Suprapubic skin (tissue), 4 donors: ENCODE data around the gene PACRG. TPM values are rescaled to one million over a fixed set of nuclear protein-coding genes. Genes with fewer than 3 reads are reported as not detected.

Source experiments
- DNase-seq, 2 donors: peaks; one replicate each; pipeline ENCODE4 v3.0.0-alpha.2; 2019; ENCODE audit warnings: low spot score in 2 of 2
- H3K27ac ChIP-seq: fragments of 200-600 bp; sonication (generic); one replicate; pipeline ENCODE4 v1.5.1; 2019
- H3K27me3 ChIP-seq: fragments of 200-600 bp; sonication (generic); one replicate; pipeline ENCODE4 v1.5.1; 2019
- H3K36me3 ChIP-seq: fragments of 200-600 bp; sonication (generic); one replicate; pipeline ENCODE4 v1.5.1; 2019
- H3K4me1 ChIP-seq: fragments of 200-600 bp; sonication (generic); one replicate; pipeline ENCODE4 v1.5.1; 2019
- H3K4me3 ChIP-seq: fragments of 200-600 bp; sonication (generic); one replicate; pipeline ENCODE4 v1.5.1; 2019; ENCODE audit warnings: mild to moderate bottlenecking
- H3K9me3 ChIP-seq: fragments of 200-600 bp; sonication (generic); one replicate; pipeline ENCODE4 v1.5.1; 2019
- EP300 ChIP-seq: sonication (generic); formaldehyde crosslinking; IDR thresholded peaks from one replicate; pipeline ENCODE4 v1.6.1; 2017; ENCODE audit warnings: antibody characterized with exemption
- POLR2A ChIP-seq, 2 donors: fragments of 450-650 bp; IDR thresholded peaks; one replicate each; pipeline ENCODE4 v1.6.1; 2017; ENCODE audit warnings: antibody characterized with exemption in 2 of 2, mild to moderate bottlenecking in 2 of 2, moderate library complexity in 2 of 2
- POLR2AphosphoS5 ChIP-seq, 3 donors: sonication (generic); formaldehyde crosslinking; IDR thresholded peaks; one replicate each; pipeline ENCODE4 v1.6.1; 2017; ENCODE audit warnings: antibody characterized with exemption in 3 of 3
- WGBS: methylation state at CpG from one replicate; pipeline ENCODE4 v1.1.5; 2018; 5-methylcytosine and 5-hydroxymethylcytosine counted together
- total RNA-seq, 4 donors: library from RNA; depleted of rRNA; stranded (reverse); fragments of >200 nt; gene quantifications; one replicate each; pipeline ENCODE4 v1.1.0, GENCODE V29; 2016
- TF ChIP-seq, protein P1 (sequence below), 2 donors: fragments of 200-600 bp in 1 of 2; fragments of 450-650 bp in 1 of 2; sonication (generic) in 1 of 2; IDR thresholded peaks; one replicate each; pipeline ENCODE4 v1.5.1; 2016 to 2019; ENCODE audit warnings: antibody characterized with exemption in 2 of 2, mild to moderate bottlenecking in 1 of 2, moderate library complexity in 1 of 2

The PACRG gene
- total RNA-seq, 4 donors from 2014 or later = 1.1 to 2.3 (median 2.0) TPM

DNA sequence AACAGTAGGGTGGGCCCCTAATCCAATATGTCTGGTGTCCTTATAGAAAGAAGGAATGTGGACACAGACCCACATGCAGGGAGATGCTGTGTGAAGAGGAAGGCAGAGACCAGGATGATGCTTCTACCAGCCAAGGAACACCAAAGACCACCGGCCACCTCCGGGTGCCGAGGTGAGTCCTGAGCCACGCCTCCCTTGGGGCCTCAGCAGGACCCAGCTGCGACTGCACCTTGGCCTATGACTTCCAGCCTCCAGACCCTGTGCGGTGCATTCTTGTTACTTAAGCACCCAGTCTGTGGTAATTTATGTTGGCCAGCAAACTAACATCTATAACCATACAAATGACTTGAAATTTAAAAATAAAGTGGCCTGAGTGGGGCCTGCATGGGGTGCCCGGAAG is 607.3 kb downstream of the PACRG start:
- TF ChIP-seq POLR2AphosphoS5 (IDR thresholded peaks at IDR 0.05) = no peak
- no peak for TF ChIP-seq POLR2A (IDR thresholded peaks at IDR 0.05)
- no peak for TF ChIP-seq EP300
- TF ChIP-seq, protein P1, sequence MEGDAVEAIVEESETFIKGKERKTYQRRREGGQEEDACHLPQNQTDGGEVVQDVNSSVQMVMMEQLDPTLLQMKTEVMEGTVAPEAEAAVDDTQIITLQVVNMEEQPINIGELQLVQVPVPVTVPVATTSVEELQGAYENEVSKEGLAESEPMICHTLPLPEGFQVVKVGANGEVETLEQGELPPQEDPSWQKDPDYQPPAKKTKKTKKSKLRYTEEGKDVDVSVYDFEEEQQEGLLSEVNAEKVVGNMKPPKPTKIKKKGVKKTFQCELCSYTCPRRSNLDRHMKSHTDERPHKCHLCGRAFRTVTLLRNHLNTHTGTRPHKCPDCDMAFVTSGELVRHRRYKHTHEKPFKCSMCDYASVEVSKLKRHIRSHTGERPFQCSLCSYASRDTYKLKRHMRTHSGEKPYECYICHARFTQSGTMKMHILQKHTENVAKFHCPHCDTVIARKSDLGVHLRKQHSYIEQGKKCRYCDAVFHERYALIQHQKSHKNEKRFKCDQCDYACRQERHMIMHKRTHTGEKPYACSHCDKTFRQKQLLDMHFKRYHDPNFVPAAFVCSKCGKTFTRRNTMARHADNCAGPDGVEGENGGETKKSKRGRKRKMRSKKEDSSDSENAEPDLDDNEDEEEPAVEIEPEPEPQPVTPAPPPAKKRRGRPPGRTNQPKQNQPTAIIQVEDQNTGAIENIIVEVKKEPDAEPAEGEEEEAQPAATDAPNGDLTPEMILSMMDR (IDR thresholded peaks at IDR 0.05) = no peak
- no peaks in the 10 kb centered on the region for H3K27me3 ChIP-seq
- no peak for DNase-seq
- peak overlapping the region; percentile 6 for H3K27ac ChIP-seq
- 95% methylated on average over 7 of the region's 7 CpGs for WGBS
- H3K9me3 ChIP-seq = no peaks in the 10 kb centered on the region
- H3K36me3 ChIP-seq = no peaks in the 10 kb centered on the region
- H3K4me1 ChIP-seq = peaks cover 9% of the 10 kb centered on the region
- no peak overlapping the region for H3K4me3 ChIP-seq

DNA sequence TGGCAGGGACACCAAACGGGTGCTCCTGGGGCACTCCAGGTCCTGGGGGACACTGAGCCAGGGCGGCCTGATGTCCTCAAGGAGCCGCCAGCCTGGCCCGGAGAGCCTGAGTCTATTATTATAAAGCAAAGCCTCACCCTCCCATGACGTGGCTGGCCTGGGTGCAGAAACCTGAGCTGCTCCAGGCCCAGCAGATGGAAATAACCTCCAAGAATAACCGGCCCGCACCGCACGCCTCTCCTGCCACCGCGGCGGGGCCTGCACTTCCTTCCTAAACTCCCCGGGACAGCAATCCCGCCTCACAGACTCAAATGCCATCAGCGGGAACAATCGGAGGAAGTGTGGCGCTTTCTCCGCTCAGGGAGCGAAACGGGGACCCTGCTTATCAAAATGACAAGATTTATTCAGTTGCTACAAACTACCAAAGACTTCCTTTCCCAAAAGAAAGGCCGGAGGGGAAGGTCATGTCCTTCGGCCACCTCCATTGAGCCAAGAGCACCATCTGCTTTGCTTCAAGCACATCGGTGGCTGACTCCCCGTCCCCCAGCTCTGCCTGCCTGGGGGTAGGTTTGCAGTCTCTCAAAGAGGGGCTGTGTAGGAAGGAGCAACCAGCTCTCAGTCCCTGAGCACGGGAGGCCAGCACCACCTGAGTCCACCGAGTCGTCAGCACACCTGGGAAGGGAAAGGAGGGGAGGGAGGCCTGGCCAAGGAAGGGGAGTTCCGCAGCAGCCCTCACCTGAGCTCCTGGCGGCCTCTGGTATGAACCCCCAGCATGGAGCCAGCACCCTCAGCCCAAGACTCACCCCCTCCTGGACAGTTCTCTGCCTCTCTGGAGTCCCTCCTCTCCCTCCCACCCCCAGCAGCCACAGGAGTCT is 608.1 kb downstream of the PACRG start:
- Histone ChIP-seq H3K27ac (peak overlapping the region; percentile 6), H3K4me1 (peaks cover 9% of the 10 kb centered on the region), H3K9me3 (no peaks in the 10 kb centered on the region), H3K36me3 (no peaks in the 10 kb centered on the region), H3K27me3 (no peaks in the 10 kb centered on the region), H3K4me3 (no peak overlapping the region)
- WGBS = 73% methylated on average over 24 of the region's 29 CpGs
- DNase-seq = no peak
- TF ChIP-seq EP300 = no peak
- TF ChIP-seq, protein P1 (IDR thresholded peaks at IDR 0.05) = no peak
- no peak for TF ChIP-seq POLR2AphosphoS5 (IDR thresholded peaks at IDR 0.05)
- no peak for TF ChIP-seq POLR2A (IDR thresholded peaks at IDR 0.05)

DNA sequence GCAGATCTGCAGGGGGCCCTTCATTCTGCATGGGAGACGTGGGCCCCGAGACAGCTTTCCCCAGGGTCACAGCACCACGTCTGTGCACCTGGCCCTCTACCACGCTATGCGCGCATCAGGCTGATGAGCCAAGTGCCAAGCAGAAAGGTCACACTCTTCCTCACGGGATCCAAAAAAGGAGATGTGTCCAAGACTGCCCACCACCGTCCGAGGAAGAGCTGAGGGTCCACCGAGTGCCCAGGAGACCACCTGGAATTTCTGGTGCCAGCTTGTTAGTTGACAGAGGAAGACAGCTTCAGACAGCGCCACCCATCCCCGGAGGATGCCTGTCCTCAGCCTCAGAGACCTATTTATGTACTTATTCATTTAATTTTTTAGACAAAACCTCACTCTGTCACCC is 609.2 kb downstream of the PACRG start:
- H3K27ac ChIP-seq = no peak overlapping the region
- 98% methylated on average over 12 of the region's 12 CpGs for WGBS
- no peak for DNase-seq
- no peaks in the 10 kb centered on the region for H3K9me3 ChIP-seq
- TF ChIP-seq, protein P1 (IDR thresholded peaks at IDR 0.05) = no peak
- TF ChIP-seq EP300 = no peak
- no peaks in the 10 kb centered on the region for H3K36me3 ChIP-seq
- peaks cover 9% of the 10 kb centered on the region for H3K4me1 ChIP-seq
- no peaks in the 10 kb centered on the region for H3K27me3 ChIP-seq
- no peak overlapping the region for H3K4me3 ChIP-seq

DNA sequence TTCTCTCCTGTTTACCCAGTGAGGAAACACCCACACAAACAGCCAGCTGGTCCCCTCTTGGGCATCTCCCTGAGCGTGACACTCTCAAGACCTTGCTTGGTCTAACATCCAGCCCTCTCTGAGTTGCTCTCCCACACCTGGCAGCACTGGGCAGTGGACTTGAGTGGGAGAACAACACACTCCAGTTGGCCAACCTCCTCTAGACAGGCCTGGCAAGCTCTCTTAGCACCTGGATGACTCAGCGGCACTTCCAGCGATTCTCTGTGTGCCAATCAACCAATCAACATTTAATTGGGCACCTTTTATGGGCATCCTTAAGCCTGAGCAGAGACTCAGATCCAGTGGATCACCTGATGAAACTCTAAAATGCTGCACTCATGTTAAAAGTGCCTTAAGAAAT is 610.2 kb downstream of the PACRG start:
- Histone ChIP-seq H3K9me3 (no peaks in the 10 kb centered on the region), H3K27me3 (no peaks in the 10 kb centered on the region), H3K27ac (no peak overlapping the region), H3K36me3 (no peaks in the 10 kb centered on the region), H3K4me1 (peaks cover 9% of the 10 kb centered on the region), H3K4me3 (no peak overlapping the region)
- TF ChIP-seq POLR2AphosphoS5 (IDR thresholded peaks at IDR 0.05) = no peak
- TF ChIP-seq, protein P1 (IDR thresholded peaks at IDR 0.05) = no peak
- no peak for TF ChIP-seq EP300
- TF ChIP-seq POLR2A (IDR thresholded peaks at IDR 0.05) = no peak
- 73% methylated on average over 3 of the region's 3 CpGs for WGBS
- no peak for DNase-seq

- H3K27ac ChIP-seq = no peak overlapping the region
- H3K36me3 ChIP-seq = no peaks in the 10 kb centered on the region
- H3K27me3 ChIP-seq = no peaks in the 10 kb centered on the region
- H3K9me3 ChIP-seq = no peaks in the 10 kb centered on the region
- H3K4me3 ChIP-seq = no peak overlapping the region
- no peak for TF ChIP-seq POLR2A (IDR thresholded peaks at IDR 0.05)
- no peak for TF ChIP-seq EP300
- TF ChIP-seq POLR2AphosphoS5 (IDR thresholded peaks at IDR 0.05) = no peak
- TF ChIP-seq, protein P1 (IDR thresholded peaks at IDR 0.05) = no peak
- no peak for DNase-seq
- peaks cover 9% of the 10 kb centered on the region for H3K4me1 ChIP-seq
- WGBS = 67% methylated on average over 12 of the region's 12 CpGs
Observed at GRCh38 chr6:163338671-163339405, 611.1 kb downstream of the PACRG start.
